NCI-H128 (cell line): ENCODE data around the gene RCAN2.
"Not testable (repeated sequence)": the region's sequence is repeated elsewhere in the genome, so short reads cannot be mapped to it uniquely, and the experiment has no call there.

Experiments used
- DNase-seq: peaks from one replicate; lab custom pipeline; 2025; ENCODE audit not compliant: unreplicated experiment; lab: John Stamatoyannopoulos, UW

RCAN2 gene

GRCh38 chr6:46338131-46338530 is 153.1 kb downstream of the RCAN2 start:
- no peak for DNase-seq

- DNase-seq = no peak
These were observed 156.8 kb downstream of the RCAN2 start for GRCh38 chr6:46334442-46334841.

GRCh38 chr6:46333481-46333880 is 157.8 kb downstream of the RCAN2 start:
- DNase-seq = no peak

GRCh38 chr6:46332448-46332847 is 158.8 kb downstream of the RCAN2 start:
- not testable (repeated sequence) for DNase-seq

- no peak for DNase-seq
These were observed 159.8 kb downstream of the RCAN2 start for GRCh38 chr6:46331461-46331860.

GRCh38 chr6:46329568-46329967 is 161.7 kb downstream of the RCAN2 start:
- DNase-seq = no peak

- no peak for DNase-seq
These were observed 163.5 kb downstream of the RCAN2 start for GRCh38 chr6:46327779-46328178.

GRCh38 chr6:46325561-46326530 is 165.4 kb downstream of the RCAN2 start:
- DNase-seq = no peak

GRCh38 chr6:46324706-46325105 is 166.5 kb downstream of the RCAN2 start:
- no peak for DNase-seq

- DNase-seq = no peak
These were observed 167.2 kb downstream of the RCAN2 start for GRCh38 chr6:46323966-46324622.

GRCh38 chr6:46323312-46323965 is 167.8 kb downstream of the RCAN2 start:
- no peak for DNase-seq

GRCh38 chr6:46320505-46320904 is 170.7 kb downstream of the RCAN2 start:
- DNase-seq = no peak

- no peak for DNase-seq
These were observed 175.7 kb downstream of the RCAN2 start for GRCh38 chr6:46315589-46315988.

- DNase-seq = no peak
These were observed 178.6 kb downstream of the RCAN2 start for GRCh38 chr6:46312654-46313053.

GRCh38 chr6:46310196-46310595 is 181.1 kb downstream of the RCAN2 start:
- DNase-seq = no peak

GRCh38 chr6:46306431-46306830 is 184.8 kb downstream of the RCAN2 start:
- no peak for DNase-seq

GRCh38 chr6:46305833-46306232 is 185.4 kb downstream of the RCAN2 start:
- no peak for DNase-seq

GRCh38 chr6:46305236-46305635 is 186.0 kb downstream of the RCAN2 start:
- DNase-seq = no peak

GRCh38 chr6:46302816-46303215 is 188.4 kb downstream of the RCAN2 start:
- DNase-seq = no peak

GRCh38 chr6:46302176-46302575 is 189.1 kb downstream of the RCAN2 start:
- no peak for DNase-seq

- DNase-seq = no peak
These were observed 192.0 kb downstream of the RCAN2 start for GRCh38 chr6:46299253-46299652.

GRCh38 chr6:46296586-46296985 is 194.7 kb downstream of the RCAN2 start:
- no peak for DNase-seq
